H9 (cell line): ENCODE results near the gene DEPP1. TPM values are rescaled to one million over a fixed set of nuclear protein-coding genes. Genes with fewer than 3 reads are reported as not detected.

Experiments used
- DNase-seq: peaks from one replicate; pipeline ENCODE4 v3.0.0-alpha.2; 2017
- H2AFZ ChIP-seq: one replicate; pipeline ENCODE4 v1.6.1; 2013; ENCODE audit warnings: mild to moderate bottlenecking, low read length, control low read depth, moderate library complexity
- H2AK5ac ChIP-seq: 2 replicates; pipeline ENCODE4 v1.6.1; 2013; ENCODE audit warnings: low read length, control low read depth, mixed read lengths; ENCODE audit not compliant: insufficient read length
- H2BK120ac ChIP-seq: one replicate; pipeline ENCODE4 v1.6.1; 2013; ENCODE audit warnings: low read depth, mild to moderate bottlenecking, low read length, control low read depth, inconsistent platforms; ENCODE audit not compliant: poor library complexity, severe bottlenecking
- H2BK12ac ChIP-seq: 2 replicates; pipeline ENCODE4 v1.6.1; 2013; ENCODE audit warnings: low read length, control low read depth, mixed read lengths, low read depth; ENCODE audit not compliant: insufficient read length
- H2BK15ac ChIP-seq: 2 replicates; pipeline ENCODE4 v1.6.1; 2013; ENCODE audit warnings: low read depth, low read length, control low read depth
- H2BK20ac ChIP-seq: one replicate; pipeline ENCODE4 v1.6.1; 2013; ENCODE audit warnings: low read depth, mild to moderate bottlenecking, low read length, control low read depth, inconsistent platforms; ENCODE audit not compliant: poor library complexity, severe bottlenecking
- H2BK5ac ChIP-seq: 2 replicates; pipeline ENCODE4 v1.6.1; 2013; ENCODE audit warnings: low read length, control low read depth, mixed read lengths; ENCODE audit not compliant: insufficient read length
- H3K14ac ChIP-seq: 2 replicates; pipeline ENCODE4 v1.6.1; 2013; ENCODE audit warnings: low read length, control low read depth; ENCODE audit not compliant: insufficient read depth
- H3K18ac ChIP-seq: 2 replicates; pipeline ENCODE4 v1.6.1; 2013; ENCODE audit warnings: low read depth, mild to moderate bottlenecking, mixed read lengths, low read length, control low read depth; ENCODE audit not compliant: insufficient read length
- H3K23ac ChIP-seq: 2 replicates; pipeline ENCODE4 v1.6.1; 2013; ENCODE audit warnings: low read length, control low read depth, mixed read lengths, low read depth; ENCODE audit not compliant: insufficient read length
- H3K23me2 ChIP-seq: 2 replicates; pipeline ENCODE4 v1.6.1; 2013; ENCODE audit warnings: low read depth, mild to moderate bottlenecking, mixed read lengths, low read length, control low read depth; ENCODE audit not compliant: insufficient read length, poor library complexity, severe bottlenecking
- H3K27ac ChIP-seq: 2 replicates; pipeline ENCODE4 v1.5.1; 2013; ENCODE audit warnings: low read length, control low read depth, mixed read lengths, low read depth; ENCODE audit not compliant: insufficient read length
- H3K27me3 ChIP-seq: 2 replicates; pipeline ENCODE4 v1.6.1; 2013; ENCODE audit warnings: low read length, control low read depth, inconsistent platforms; ENCODE audit not compliant: insufficient read depth
- H3K4ac ChIP-seq: 2 replicates; pipeline ENCODE4 v1.6.1; 2013; ENCODE audit warnings: low read depth, mild to moderate bottlenecking, control low read depth, inconsistent platforms, low read length, moderate library complexity
- H3K4me1 ChIP-seq: 2 replicates; pipeline ENCODE4 v1.6.1; 2013; ENCODE audit warnings: low read length, control low read depth, inconsistent platforms; ENCODE audit not compliant: insufficient read depth
- H3K4me2 ChIP-seq: 2 replicates; pipeline ENCODE4 v1.6.1; 2013; ENCODE audit warnings: low read length, control low read depth, mixed read lengths; ENCODE audit not compliant: insufficient read length, insufficient read depth
- H3K56ac ChIP-seq: 2 replicates; pipeline ENCODE4 v1.6.1; 2013; ENCODE audit warnings: low read depth, mild to moderate bottlenecking, mixed read lengths, low read length, control low read depth; ENCODE audit not compliant: insufficient read length
- H3K79me1 ChIP-seq: 2 replicates; pipeline ENCODE4 v1.6.1; 2013; ENCODE audit warnings: low read depth, mild to moderate bottlenecking, moderate library complexity, low read length, control low read depth, inconsistent platforms; ENCODE audit not compliant: insufficient read depth, poor library complexity, severe bottlenecking
- H3K79me2 ChIP-seq: 2 replicates; pipeline ENCODE4 v1.6.1; 2013; ENCODE audit warnings: low read length, control low read depth, inconsistent platforms; ENCODE audit not compliant: insufficient read depth
- H3K9ac ChIP-seq: 2 replicates; pipeline ENCODE4 v1.6.1; 2013; ENCODE audit warnings: low read length, control low read depth, mixed read lengths; ENCODE audit not compliant: insufficient read length; ENCODE audit errors: extremely low read depth
- H3K9me3 ChIP-seq: one replicate; pipeline ENCODE4 v1.6.1; 2013; ENCODE audit warnings: low read depth, low read length, inconsistent platforms; ENCODE audit not compliant: control insufficient read depth
- H3T11ph ChIP-seq: one replicate; pipeline ENCODE4 v1.6.1; 2013; ENCODE audit warnings: mild to moderate bottlenecking, low read length, control low read depth, inconsistent platforms
- H4K20me1 ChIP-seq: one replicate; pipeline ENCODE4 v1.6.1; 2013; ENCODE audit not compliant: control insufficient read depth, insufficient read length, insufficient read depth
- H4K5ac ChIP-seq: 2 replicates; pipeline ENCODE4 v1.6.1; 2013; ENCODE audit warnings: low read depth, mild to moderate bottlenecking, mixed read lengths, low read length, control low read depth; ENCODE audit not compliant: insufficient read length
- H4K8ac ChIP-seq: replicated peaks from 2 replicates; pipeline ENCODE4 v1.6.1; 2013; ENCODE audit warnings: low read length, control low read depth, mixed read lengths, low read depth; ENCODE audit not compliant: insufficient read length
- H4K91ac ChIP-seq: 2 replicates; pipeline ENCODE4 v1.6.1; 2013; ENCODE audit warnings: low read depth, mild to moderate bottlenecking, moderate library complexity, mixed read lengths, low read length, control low read depth; ENCODE audit not compliant: insufficient read length
- H3K27ac Mint-ChIP-seq, 3 experiments: 2 replicates in 2 of 3; 3 replicates in 1 of 3; pipeline ENCODE4 v1.8.0; 2020 to 2021; ENCODE audit warnings: mixed read lengths in 3 of 3, mild to moderate bottlenecking in 1 of 3, moderate library complexity in 1 of 3
- H3K27me3 Mint-ChIP-seq: 2 replicates; pipeline ENCODE4 v1.8.0; 2021; ENCODE audit warnings: low read depth, mild to moderate bottlenecking, moderate library complexity, mixed read lengths
- H3K36me3 Mint-ChIP-seq, 3 experiments: 2 replicates in 2 of 3; 3 replicates in 1 of 3; pipeline ENCODE4 v1.8.0; 2020 to 2021; ENCODE audit warnings: low read depth in 3 of 3, mixed read lengths in 3 of 3; ENCODE audit not compliant: insufficient read depth in 1 of 3
- H3K4me1 Mint-ChIP-seq, 2 experiments: 2 replicates each; pipeline ENCODE4 v1.8.0; 2020; ENCODE audit warnings: mixed read lengths in 2 of 2
- H3K4me3 Mint-ChIP-seq, 2 experiments: 2 replicates in 1 of 2; 3 replicates in 1 of 2; pipeline ENCODE4 v1.8.0; 2020 to 2021; ENCODE audit warnings: mild to moderate bottlenecking in 2 of 2, mixed read lengths in 2 of 2, moderate library complexity in 1 of 2
- H3K9me3 Mint-ChIP-seq, 2 experiments: 2 replicates in 1 of 2; 3 replicates in 1 of 2; pipeline ENCODE4 v1.8.0; 2020; ENCODE audit warnings: mild to moderate bottlenecking in 2 of 2, mixed read lengths in 2 of 2, moderate library complexity in 1 of 2
- WGBS: extraction: QIAGEN DNeasy Blood & Tissue Kit; methylation state at CpG from one replicate; pipeline ENCODE4 v1.1.7; 2013; ENCODE audit warnings: missing lambda C conversion rate, low lambda C conversion rate, mixed read lengths; ENCODE audit not compliant: insufficient read length; ENCODE audit errors: extremely low coverage; 5-methylcytosine and 5-hydroxymethylcytosine counted together
- total RNA-seq: library from RNA; stranded (reverse); gene quantifications from 2 replicates; pipeline ENCODE4 v1.2.1, GENCODE V29; 2021
- TF ChIP-seq, protein P1 (sequence below): fragments of 200-600 bp; sonication (generic); conservative IDR thresholded peaks from 3 replicates; pipeline ENCODE4 v1.8.0; 2021; ENCODE audit warnings: antibody characterized with exemption, mild to moderate bottlenecking

Gene DEPP1
- total RNA-seq, 1 experiment from 2014 or later: 2.4 TPM

GRCh38 chr10:44949127-44949802 lies 29.3 kb downstream of the DEPP1 start:
- no peaks in the 10 kb centered on the region for H3K79me1 ChIP-seq

More at GRCh38 chr10:44949127-44949802, 29.3 kb downstream of the DEPP1 start:
- H3K23ac ChIP-seq: no peak overlapping the region
- H3K9me3 ChIP-seq: peaks cover 10% of the 10 kb centered on the region
- H3K18ac ChIP-seq: no peak overlapping the region
- H3K14ac ChIP-seq: no peak overlapping the region
- no peak overlapping the region for H3T11ph ChIP-seq
- H2BK5ac ChIP-seq: no peak overlapping the region
- peaks cover 9 to 16% of the 10 kb centered on the region in 2 experiments for H3K9me3 Mint-ChIP-seq
- H4K20me1 ChIP-seq: no peaks in the 10 kb centered on the region
- H3K27ac Mint-ChIP-seq: no peak overlapping the region
- no peak overlapping the region for H2BK12ac ChIP-seq
- peaks cover 3% of the 10 kb centered on the region for H3K27me3 Mint-ChIP-seq
- H3K79me2 ChIP-seq: no peaks in the 10 kb centered on the region
- no peak overlapping the region for H2BK20ac ChIP-seq
- no peak overlapping the region for H3K4me2 ChIP-seq
- no CpG with 5 or more reads among the region's 5 CpGs for WGBS
- no peak overlapping the region for H4K5ac ChIP-seq
- H2AFZ ChIP-seq: no peak overlapping the region
- no peak overlapping the region for H3K4me3 Mint-ChIP-seq
- H3K27me3 ChIP-seq: no peaks in the 10 kb centered on the region
- H2BK120ac ChIP-seq: no peak overlapping the region
- H3K9ac ChIP-seq: no peak overlapping the region
- H3K4ac ChIP-seq: no peak overlapping the region
- no peak overlapping the region for H3K56ac ChIP-seq
- H2BK15ac ChIP-seq: no peak overlapping the region
- TF ChIP-seq, protein P1, sequence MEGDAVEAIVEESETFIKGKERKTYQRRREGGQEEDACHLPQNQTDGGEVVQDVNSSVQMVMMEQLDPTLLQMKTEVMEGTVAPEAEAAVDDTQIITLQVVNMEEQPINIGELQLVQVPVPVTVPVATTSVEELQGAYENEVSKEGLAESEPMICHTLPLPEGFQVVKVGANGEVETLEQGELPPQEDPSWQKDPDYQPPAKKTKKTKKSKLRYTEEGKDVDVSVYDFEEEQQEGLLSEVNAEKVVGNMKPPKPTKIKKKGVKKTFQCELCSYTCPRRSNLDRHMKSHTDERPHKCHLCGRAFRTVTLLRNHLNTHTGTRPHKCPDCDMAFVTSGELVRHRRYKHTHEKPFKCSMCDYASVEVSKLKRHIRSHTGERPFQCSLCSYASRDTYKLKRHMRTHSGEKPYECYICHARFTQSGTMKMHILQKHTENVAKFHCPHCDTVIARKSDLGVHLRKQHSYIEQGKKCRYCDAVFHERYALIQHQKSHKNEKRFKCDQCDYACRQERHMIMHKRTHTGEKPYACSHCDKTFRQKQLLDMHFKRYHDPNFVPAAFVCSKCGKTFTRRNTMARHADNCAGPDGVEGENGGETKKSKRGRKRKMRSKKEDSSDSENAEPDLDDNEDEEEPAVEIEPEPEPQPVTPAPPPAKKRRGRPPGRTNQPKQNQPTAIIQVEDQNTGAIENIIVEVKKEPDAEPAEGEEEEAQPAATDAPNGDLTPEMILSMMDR: peak; percentile 35; the same call in 2 of the 3 replicates
- peaks cover 2 to 27% (median 8%) of the 10 kb centered on the region in 3 experiments; a peak in 5 of 7 replicates for H3K36me3 Mint-ChIP-seq
- no peak overlapping the region for H3K27ac ChIP-seq
- no peak overlapping the region for H4K91ac ChIP-seq
- peaks cover 29 to 30% of the 10 kb centered on the region in 2 experiments for H3K4me1 Mint-ChIP-seq
- H3K4me1 ChIP-seq: peaks cover 7% of the 10 kb centered on the region
- no peaks in the 10 kb centered on the region for H3K23me2 ChIP-seq
- peak; percentile 16 for DNase-seq
- H2AK5ac ChIP-seq: no peak overlapping the region
- no peak overlapping the region for H4K8ac ChIP-seq
